Dendritic cell treated with granulocyte-macrophage colony-stimulating factor and Interleukin-4, amounts not matched to agents 40 ng/mL and 50 ng/mL, for 4 days (primary cell): Measurements from ENCODE around the gene ZCCHC2.

ENCODE experiments used
- H3K27ac Mint-ChIP-seq: one replicate; pipeline ENCODE4 v1.8.0; 2022; ENCODE audit warnings: mild to moderate bottlenecking, mixed read lengths
- H3K27me3 Mint-ChIP-seq: one replicate; pipeline ENCODE4 v1.8.0; 2022; ENCODE audit warnings: mild to moderate bottlenecking, mixed read lengths
- H3K36me3 Mint-ChIP-seq: one replicate; pipeline ENCODE4 v1.8.0; 2022; ENCODE audit warnings: low read depth, mixed read lengths
- H3K4me1 Mint-ChIP-seq: one replicate; pipeline ENCODE4 v1.8.0; 2022; ENCODE audit warnings: low read depth, mixed read lengths
- H3K4me3 Mint-ChIP-seq: one replicate; pipeline ENCODE4 v1.8.0; 2022; ENCODE audit warnings: mild to moderate bottlenecking, moderate library complexity, mixed read lengths
- H3K9me3 Mint-ChIP-seq: one replicate; pipeline ENCODE4 v1.8.0; 2022; ENCODE audit warnings: mixed read lengths
- intact Hi-C: fragments of 100-400 bp; cut with micrococcal nuclease; formaldehyde crosslinking; loops from one replicate; pipeline ENCODE4 v1.15.0; 2022

Gene ZCCHC2

GRCh38 chr18:62603979-62604378 lies 81.2 kb downstream of the ZCCHC2 start:
- no peaks in the 10 kb centered on the region for H3K9me3 Mint-ChIP-seq
- peaks cover 24% of the 10 kb centered on the region for H3K27me3 Mint-ChIP-seq
- H3K27ac Mint-ChIP-seq: no peak overlapping the region
- no peaks in the 10 kb centered on the region for H3K36me3 Mint-ChIP-seq
- intact Hi-C loops: no loop called here
- no peak overlapping the region for H3K4me3 Mint-ChIP-seq
- peaks cover 5% of the 10 kb centered on the region for H3K4me1 Mint-ChIP-seq

DNA sequence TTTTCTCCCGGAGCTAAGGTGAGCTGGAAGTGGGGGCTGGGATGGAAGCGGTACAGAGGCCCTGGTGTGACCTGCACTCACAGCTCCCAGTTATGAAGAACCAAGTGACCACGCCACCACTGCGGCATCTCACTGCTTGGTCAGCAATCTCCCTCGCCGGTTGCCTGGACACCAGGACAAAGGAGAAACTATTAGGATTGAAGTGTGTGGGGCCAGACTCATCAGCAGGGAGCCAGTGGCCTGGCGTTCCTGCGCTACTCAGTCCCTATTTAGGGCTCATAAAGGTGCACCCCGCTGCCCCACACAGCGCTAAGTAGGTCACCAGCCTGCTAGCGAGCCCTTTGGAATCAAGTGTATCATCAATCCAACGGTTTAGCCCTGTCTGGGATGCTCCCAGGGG lies 82.9 kb downstream of the ZCCHC2 start:
- H3K4me1 Mint-ChIP-seq: peaks cover 7% of the 10 kb centered on the region
- no peaks in the 10 kb centered on the region for H3K9me3 Mint-ChIP-seq
- H3K36me3 Mint-ChIP-seq: no peaks in the 10 kb centered on the region
- no peak overlapping the region for H3K4me3 Mint-ChIP-seq
- intact Hi-C loops: no loop called here
- H3K27ac Mint-ChIP-seq: no peak overlapping the region
- H3K27me3 Mint-ChIP-seq: peaks cover 25% of the 10 kb centered on the region

DNA sequence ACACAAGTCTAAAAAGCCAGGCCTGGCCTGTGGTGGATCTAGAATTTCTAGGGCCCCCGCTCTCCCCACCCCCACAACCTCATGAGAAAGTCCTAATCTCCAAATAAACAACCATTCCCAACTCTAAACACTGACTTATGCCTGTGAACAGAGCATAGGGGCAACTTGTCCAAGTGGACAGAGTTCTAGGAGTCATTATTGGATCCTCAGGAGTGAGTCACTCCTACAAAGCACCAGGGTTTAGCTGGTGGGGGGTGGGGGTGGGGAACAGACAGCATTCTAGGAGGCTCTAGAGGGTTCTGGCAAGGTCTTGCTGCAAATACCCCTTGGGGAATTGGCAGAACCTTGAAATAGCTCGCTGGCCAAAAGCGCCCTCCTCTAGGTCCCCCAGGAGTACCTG lies 83.3 kb downstream of the ZCCHC2 start:
- peaks cover 10% of the 10 kb centered on the region for H3K4me1 Mint-ChIP-seq
- H3K27me3 Mint-ChIP-seq: peaks cover 26% of the 10 kb centered on the region
- H3K27ac Mint-ChIP-seq: no peak overlapping the region
- H3K9me3 Mint-ChIP-seq: no peaks in the 10 kb centered on the region
- H3K4me3 Mint-ChIP-seq: no peak overlapping the region
- H3K36me3 Mint-ChIP-seq: no peaks in the 10 kb centered on the region
- intact Hi-C loops: no loop called here

- Mint-ChIP-seq H3K9me3 (no peaks in the 10 kb centered on the region), H3K36me3 (no peaks in the 10 kb centered on the region), H3K4me3 (no peak overlapping the region), H3K27me3 (peaks cover 30% of the 10 kb centered on the region), H3K27ac (no peak overlapping the region), H3K4me1 (peaks cover 12% of the 10 kb centered on the region)
- intact Hi-C loops: no loop called here
These were observed 84.5 kb downstream of the ZCCHC2 start for GRCh38 chr18:62607302-62607701.

- no peaks in the 10 kb centered on the region for H3K36me3 Mint-ChIP-seq
- peaks cover 18% of the 10 kb centered on the region for H3K4me1 Mint-ChIP-seq
- peaks cover 30% of the 10 kb centered on the region for H3K27me3 Mint-ChIP-seq
- H3K27ac Mint-ChIP-seq: no peak overlapping the region
- intact Hi-C loops: no loop called here
- H3K4me3 Mint-ChIP-seq: no peak overlapping the region
- no peaks in the 10 kb centered on the region for H3K9me3 Mint-ChIP-seq
These were observed 85.0 kb downstream of the ZCCHC2 start for GRCh38 chr18:62607708-62608428.

GRCh38 chr18:62609764-62610163 lies 86.9 kb downstream of the ZCCHC2 start:
- Mint-ChIP-seq H3K27me3 (peaks cover 26% of the 10 kb centered on the region), H3K27ac (no peak overlapping the region), H3K4me1 (peaks cover 25% of the 10 kb centered on the region), H3K9me3 (no peaks in the 10 kb centered on the region), H3K36me3 (no peaks in the 10 kb centered on the region), H3K4me3 (no peak overlapping the region)
- intact Hi-C loops: no loop called here

GRCh38 chr18:62610351-62610700 lies 87.5 kb downstream of the ZCCHC2 start:
- Mint-ChIP-seq H3K9me3 (no peaks in the 10 kb centered on the region), H3K27ac (no peak overlapping the region), H3K4me1 (peaks cover 27% of the 10 kb centered on the region), H3K36me3 (no peaks in the 10 kb centered on the region), H3K27me3 (peaks cover 26% of the 10 kb centered on the region), H3K4me3 (no peak overlapping the region)
- intact Hi-C loops: no loop called here

GRCh38 chr18:62610701-62611411 lies 88.0 kb downstream of the ZCCHC2 start:
- H3K36me3 Mint-ChIP-seq: no peaks in the 10 kb centered on the region
- H3K4me1 Mint-ChIP-seq: peaks cover 27% of the 10 kb centered on the region
- H3K9me3 Mint-ChIP-seq: no peaks in the 10 kb centered on the region
- no peak overlapping the region for H3K27ac Mint-ChIP-seq
- H3K27me3 Mint-ChIP-seq: peaks cover 28% of the 10 kb centered on the region
- intact Hi-C loops: no loop called here
- no peak overlapping the region for H3K4me3 Mint-ChIP-seq

DNA sequence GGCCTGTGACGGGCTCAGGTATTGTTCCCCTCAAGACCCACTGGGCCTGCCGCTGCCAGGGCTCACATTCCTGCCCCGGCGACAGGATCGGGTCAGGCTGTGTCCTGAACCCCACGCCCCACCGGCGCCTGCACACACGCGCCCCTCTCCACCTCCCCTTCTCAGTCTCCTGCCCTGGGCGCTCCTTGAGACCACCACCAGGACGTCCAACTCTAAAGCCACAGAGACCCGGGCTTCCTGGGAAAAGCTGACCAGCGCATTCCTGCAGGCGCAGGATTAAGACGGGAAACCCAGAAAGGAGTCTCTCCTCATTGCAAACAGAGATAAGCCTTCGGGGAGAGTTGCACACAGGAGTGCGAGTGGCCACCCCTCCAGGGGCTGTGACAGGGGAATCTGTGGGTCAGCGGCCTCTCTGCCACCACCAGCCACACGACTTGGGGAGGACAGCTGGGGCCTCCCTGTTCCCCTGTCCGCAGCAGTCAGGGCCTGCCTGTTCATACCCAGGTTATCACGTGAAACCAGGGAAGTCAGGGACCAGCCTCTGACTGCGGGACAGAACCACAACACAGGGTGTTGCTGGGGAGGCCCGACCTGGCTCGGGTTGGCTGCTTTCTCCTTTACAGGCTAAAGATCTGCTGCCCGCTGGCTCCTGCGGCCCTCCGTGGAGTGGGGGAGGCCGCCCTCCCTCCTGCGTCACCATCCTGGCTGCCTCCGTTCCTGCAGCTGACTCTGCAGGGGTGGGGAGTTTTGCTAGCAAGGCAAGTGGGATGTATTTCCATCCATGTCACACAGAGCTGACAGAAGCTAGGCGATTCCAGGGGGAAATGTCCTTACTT lies 88.8 kb downstream of the ZCCHC2 start:
- Mint-ChIP-seq H3K4me1 (peaks cover 27% of the 10 kb centered on the region), H3K4me3 (peak overlapping the region; percentile 32), H3K27ac (no peak overlapping the region), H3K27me3 (peaks cover 30% of the 10 kb centered on the region), H3K36me3 (no peaks in the 10 kb centered on the region), H3K9me3 (no peaks in the 10 kb centered on the region)
- intact Hi-C loops: no loop called here

DNA sequence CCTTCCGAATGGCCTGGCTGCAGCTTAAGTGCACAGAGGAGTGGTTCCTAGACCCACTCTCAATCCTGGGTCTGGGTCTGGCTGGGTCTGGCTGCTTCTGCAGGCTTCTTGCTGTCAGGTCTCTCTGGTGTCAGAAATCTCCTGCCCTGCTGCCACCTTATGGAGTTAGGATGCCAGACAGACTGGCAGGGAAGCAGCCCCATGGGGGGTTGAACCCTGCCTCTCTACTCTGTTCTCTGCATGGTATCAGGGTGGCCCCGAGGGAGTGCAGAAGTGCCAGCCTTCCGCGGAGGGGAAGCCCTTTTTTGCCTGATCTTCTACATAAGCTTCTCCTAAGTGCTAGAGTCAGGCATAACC lies 89.4 kb downstream of the ZCCHC2 start:
- intact Hi-C loops: no loop called here
- Mint-ChIP-seq H3K27ac (no peak overlapping the region), H3K4me1 (peaks cover 27% of the 10 kb centered on the region), H3K27me3 (peaks cover 30% of the 10 kb centered on the region), H3K4me3 (no peak overlapping the region), H3K36me3 (no peaks in the 10 kb centered on the region), H3K9me3 (no peaks in the 10 kb centered on the region)

DNA sequence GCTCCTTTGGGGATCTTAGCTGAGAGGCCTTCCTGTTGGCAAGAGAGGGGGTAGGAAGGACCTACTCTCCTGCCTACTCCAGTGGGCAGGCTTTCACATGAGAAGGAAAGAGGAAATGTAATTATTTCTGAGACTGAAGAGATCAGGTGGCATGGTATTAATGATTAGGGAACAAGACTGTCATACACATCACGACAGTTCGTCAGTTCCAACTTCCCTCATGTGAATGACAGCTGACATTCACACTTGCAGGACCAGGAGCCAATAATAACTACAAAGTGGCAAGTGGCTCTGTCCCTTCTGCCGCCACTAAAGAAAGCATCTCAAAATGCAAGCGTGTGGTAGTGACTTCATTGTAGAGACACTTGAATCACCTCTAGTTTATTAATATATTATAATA lies 90.0 kb downstream of the ZCCHC2 start:
- no peaks in the 10 kb centered on the region for H3K9me3 Mint-ChIP-seq
- intact Hi-C loops: no loop called here
- no peak overlapping the region for H3K27ac Mint-ChIP-seq
- H3K4me3 Mint-ChIP-seq: no peak overlapping the region
- peaks cover 27% of the 10 kb centered on the region for H3K4me1 Mint-ChIP-seq
- no peaks in the 10 kb centered on the region for H3K36me3 Mint-ChIP-seq
- H3K27me3 Mint-ChIP-seq: peaks cover 30% of the 10 kb centered on the region

- no peaks in the 10 kb centered on the region for H3K9me3 Mint-ChIP-seq
- peak overlapping the region; percentile 47 for H3K27ac Mint-ChIP-seq
- H3K4me1 Mint-ChIP-seq: peaks cover 27% of the 10 kb centered on the region
- no peaks in the 10 kb centered on the region for H3K36me3 Mint-ChIP-seq
- H3K27me3 Mint-ChIP-seq: peaks cover 30% of the 10 kb centered on the region
- no peak overlapping the region for H3K4me3 Mint-ChIP-seq
- intact Hi-C loops: no loop called here
These were observed 91.7 kb downstream of the ZCCHC2 start for GRCh38 chr18:62614494-62614893.

DNA sequence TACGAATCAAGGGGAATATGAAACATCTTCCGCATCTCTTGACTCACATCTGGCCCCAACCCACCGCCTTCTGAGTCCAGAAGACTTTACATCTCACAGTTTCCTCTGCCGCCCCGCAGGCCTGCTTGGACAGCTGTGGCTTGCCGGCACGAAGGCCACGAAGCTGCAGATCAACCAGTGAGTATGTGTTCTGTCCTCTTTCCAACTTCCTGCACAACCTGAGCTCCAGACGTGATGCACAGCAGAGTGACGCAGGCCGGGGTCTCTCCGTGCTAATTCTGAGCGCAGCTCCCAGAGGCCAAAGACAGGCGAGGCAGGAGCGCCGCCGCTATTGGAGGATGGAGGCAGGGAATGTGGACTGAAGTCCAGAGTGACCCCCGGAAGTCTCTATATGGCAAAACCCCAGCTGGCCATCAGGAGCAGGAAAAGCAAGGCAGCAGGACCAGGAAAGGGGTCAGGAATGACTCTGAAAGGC lies 93.5 kb downstream of the ZCCHC2 start:
- no peak overlapping the region for H3K4me3 Mint-ChIP-seq
- peaks cover 17% of the 10 kb centered on the region for H3K27me3 Mint-ChIP-seq
- H3K4me1 Mint-ChIP-seq: peaks cover 23% of the 10 kb centered on the region
- intact Hi-C loops: no loop called here
- no peaks in the 10 kb centered on the region for H3K9me3 Mint-ChIP-seq
- no peaks in the 10 kb centered on the region for H3K36me3 Mint-ChIP-seq
- H3K27ac Mint-ChIP-seq: no peak overlapping the region
